Mesenteric fat pad (tissue), 1 donor: Measurements from ENCODE around the gene VOPP1. TPM values are rescaled to one million over a fixed set of nuclear protein-coding genes. Genes with fewer than 3 reads are reported as not detected.
"Not testable (repeated sequence)": the region's sequence is repeated elsewhere in the genome, so short reads cannot be mapped to it uniquely, and the experiment has no call there.

Source experiments
- DNase-seq: peaks from one replicate; pipeline ENCODE4 v3.0.0-alpha.2; 2020; ENCODE audit warnings: low spot score
- long read RNA-seq: library from polyadenylated mRNA; unstranded; transcript quantifications from one replicate; pipeline ENCODE4 v2.0.0, GENCODE V29; 2020
- total RNA-seq: library from RNA; stranded (reverse); fragmentation: NEBNext Ultra II Directional; extraction: Animal tissue kit (Norgen Biotek cat#: 25700); gene quantifications from one replicate; pipeline ENCODE4 v1.2.1, GENCODE V29; 2021
- donor health status: DM: yes; HTN: yes; CAD: no.

The VOPP1 gene, protein sequence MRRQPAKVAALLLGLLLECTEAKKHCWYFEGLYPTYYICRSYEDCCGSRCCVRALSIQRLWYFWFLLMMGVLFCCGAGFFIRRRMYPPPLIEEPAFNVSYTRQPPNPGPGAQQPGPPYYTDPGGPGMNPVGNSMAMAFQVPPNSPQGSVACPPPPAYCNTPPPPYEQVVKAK
- total RNA-seq: 69.5 TPM
- long read RNA-seq, transcript VOPP1-201 (5 exons, 2,962 nt): major isoform, 37 of 97 reads
- long read RNA-seq, partial matches to known transcripts: 9 of 97 reads
- long read RNA-seq, other reads (novel, unspliced or antisense): 51 of 97 reads

DNA sequence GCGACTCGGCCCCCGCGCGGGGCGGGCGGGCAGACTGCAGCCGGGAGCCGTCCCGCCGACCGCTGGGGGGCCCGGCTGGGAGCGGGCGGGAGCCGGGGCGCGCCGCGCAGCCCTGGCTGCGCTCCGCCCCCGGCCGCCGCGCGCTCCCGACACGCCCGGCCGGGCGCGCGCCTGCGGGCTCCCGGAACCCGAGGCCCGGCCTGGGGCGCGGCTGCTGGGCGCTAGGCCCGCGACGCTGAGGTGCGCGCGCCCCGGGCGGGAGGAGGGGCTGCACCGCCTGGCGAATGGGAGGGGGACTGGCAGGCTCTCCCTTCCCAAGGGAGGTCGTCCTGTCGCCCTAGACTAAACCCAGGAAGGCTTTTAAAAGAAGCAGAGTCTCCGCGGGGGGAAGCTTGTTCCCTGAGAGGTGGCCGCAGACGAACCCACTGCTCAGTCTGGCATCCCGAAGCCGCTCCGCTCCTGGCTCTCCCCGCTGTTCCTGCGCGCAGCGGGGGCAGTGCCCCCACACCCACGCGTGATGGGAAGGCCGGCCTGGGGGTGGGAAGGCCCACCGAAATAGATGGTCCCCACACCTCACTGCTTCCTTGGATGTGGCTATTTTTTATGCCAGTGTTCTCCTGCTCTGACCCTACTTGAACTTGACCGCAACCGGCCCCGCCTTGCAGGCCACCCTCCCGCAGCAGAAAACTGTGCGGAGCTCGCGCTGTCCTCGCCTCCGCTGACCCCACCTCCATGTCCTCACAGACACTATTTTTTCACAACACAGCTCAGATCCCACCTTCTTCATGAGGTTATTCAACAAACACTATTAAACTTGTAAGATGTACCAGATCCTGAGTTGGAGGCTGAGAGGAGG lies at the start of gene VOPP1:
TSS of gene VOPP1 (minus strand) at position 125 of the 856 bp plus-strand sequence. CDS start 178 bp downstream, outside the sequence.
- no peak for DNase-seq

DNA sequence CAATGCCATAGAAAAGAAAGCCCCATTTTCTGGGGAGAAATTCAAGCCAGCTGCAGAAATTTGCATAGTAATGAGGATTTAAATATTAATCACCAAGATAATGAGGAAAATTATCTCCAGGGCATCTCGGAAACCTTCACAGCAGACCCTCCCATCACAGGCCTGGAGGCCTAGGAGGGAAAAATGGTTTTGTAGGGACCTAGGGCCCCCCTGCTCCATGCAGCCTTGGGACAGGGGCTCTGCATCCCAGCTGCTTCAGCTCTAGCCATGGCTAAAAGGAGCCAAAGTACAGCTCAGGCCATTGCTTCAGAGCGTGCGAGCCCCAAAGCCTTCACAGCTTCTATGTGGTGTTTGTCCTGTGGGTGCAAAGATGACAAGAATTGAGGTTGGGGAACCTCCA lies 46.6 kb upstream of the VOPP1 start:
- DNase-seq: no peak

DNA sequence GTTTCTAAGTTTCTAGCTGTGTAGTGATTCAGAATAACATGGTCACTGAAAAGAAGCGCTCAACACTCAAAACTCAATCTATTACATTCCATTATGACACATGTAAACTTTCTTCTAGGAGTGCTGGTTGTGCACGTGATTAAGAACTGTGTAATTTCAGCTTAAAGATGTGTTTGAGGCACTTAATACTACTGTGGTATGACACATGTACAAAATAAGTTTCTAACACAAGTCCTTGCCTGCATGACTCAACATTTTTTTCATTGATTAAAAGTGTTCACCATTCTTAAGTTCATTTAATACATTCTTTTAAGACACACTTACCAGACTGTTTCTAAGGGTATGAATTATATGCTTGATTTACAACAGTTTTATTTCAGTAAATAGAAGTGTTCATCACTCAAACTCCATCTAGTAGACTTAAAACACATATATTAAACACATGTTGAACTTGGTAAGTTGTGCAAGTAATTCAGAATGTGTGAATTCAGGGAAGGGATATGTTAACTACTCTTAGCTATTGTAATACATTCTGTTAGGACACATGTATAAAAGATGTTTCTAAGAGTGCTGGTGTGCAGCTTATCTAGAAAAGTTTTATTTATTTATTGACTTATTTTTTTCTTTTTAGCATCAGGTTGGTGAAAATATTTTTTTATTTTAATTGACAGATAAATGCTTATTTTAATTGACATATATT lies 42.2 kb upstream of the VOPP1 start:
- not testable (repeated sequence) for DNase-seq

DNA sequence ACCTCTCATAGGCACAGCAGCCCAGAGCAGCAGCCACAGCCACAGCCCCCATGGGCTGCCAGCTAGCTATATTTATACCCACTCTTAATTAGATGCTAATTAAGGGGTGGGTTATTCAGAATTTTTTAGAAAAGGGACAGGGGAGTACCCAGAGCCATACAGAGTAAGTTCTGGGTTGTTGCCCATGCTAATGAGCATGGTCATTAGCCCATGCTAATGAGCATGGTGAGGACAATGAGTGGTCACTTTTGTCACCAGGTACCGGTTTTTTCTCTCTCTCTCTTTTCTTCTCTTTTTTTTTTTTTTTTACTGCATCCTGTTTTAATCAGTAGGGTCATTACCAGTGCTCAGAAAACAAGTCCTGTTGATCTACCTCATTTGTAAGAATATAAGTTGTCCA lies 37.4 kb upstream of the VOPP1 start:
- DNase-seq: not testable (repeated sequence)

DNA sequence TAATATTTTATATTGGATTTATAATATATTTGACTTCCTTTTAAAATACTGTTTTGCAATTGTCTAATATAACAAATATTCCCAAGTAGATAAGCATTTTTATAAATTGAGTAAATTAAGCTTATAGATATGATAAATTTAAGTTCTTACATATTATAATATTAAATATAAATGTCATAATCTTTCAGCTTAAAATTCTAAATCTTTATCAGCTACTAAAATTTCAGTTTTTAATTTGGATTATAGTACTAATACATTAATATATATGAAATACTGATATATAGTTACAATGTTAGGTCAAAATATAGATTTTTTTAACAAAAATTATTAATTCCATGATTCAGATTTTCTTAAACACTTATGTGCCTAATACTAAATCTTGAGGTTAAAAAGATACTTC lies 33.4 kb upstream of the VOPP1 start:
- not testable (repeated sequence) for DNase-seq

DNA sequence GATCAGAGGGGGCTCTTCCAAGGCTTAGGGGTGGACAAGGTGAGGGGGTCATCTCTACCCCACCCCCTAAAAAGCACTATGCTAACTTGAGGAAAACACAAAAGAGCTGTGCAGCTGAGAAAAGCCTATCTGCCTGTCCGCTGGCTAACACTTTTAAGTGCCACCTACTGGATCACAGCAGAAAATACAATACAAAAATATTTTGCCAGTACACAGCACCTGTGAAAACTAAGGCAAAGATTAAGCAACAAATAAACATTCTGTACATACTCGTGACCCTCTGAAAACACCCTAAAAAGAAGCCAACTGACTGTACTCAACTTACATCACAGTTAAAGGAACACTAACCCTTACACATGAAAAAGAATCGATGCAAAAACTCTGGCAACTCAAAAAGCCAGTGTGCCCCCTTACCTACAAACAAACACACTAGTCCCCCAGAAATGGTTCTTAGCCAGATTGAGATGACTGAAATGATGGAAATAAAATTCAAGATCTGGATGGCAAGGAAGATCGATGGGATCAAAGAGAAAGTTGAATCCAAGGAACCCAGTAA lies 25.7 kb upstream of the VOPP1 start:
- DNase-seq: not testable (repeated sequence)

DNA sequence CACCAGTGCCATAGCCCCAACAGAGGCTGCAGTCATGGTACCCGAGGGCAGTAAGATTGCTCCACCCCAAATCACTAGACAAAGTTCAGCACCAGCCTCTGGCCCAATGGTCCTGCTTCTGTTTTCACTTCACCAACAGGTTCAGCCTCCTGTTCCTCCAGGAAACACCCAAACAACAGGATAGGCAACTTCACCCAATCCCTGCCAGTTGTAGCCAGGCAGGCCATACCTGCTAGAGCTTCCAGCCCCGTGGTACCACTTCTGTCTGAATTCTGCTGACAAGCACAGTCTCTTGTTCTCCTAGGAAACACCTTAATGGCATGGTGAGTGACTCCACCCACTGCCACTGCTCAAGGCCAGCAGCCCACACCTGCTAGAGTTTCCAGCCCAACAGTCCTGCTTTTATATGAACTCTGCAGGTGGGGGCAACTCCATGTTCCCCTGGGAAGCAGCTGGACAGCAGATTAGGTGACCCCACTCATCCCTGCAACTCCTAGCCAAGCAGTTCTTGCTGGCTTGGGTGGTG lies 25.0 kb upstream of the VOPP1 start:
- not testable (repeated sequence) for DNase-seq

DNA sequence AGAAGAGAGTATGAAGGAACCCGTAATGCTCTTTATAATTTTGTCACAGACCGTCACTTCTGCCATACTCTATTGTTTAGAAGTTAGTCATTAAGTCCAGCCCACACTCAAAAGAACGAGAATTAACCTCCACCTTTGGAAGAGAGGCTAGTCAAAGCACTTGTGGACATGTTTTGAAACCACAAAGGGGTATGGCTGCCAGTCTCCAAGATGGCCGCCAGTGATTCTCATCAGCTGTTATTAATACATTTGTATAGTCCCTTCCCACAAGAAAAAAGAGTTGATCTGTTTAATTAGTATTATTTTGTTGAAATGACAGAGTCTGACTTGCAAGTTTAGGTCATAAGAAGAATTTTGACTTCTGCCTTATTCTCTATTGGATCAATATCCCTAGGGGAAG lies 23.2 kb upstream of the VOPP1 start:
- DNase-seq: no peak

DNA sequence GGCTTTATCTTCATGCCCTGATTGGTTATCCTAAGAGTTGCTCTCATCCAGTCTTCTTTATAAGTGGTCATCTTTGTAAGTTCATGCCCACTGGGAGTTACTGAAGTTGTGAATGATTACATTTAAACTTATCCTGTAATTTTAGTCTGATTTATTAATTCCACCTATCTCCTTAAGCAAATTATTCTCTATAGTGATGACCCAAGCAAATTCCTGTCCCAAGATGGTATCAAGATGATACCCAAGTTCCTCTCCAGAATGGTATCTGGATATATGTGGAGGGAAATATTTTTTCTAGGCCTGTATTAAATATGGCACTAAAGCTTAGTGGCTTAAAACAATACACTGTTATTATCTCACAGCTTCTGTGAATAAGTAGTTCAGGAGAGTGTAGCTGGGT lies 22.6 kb upstream of the VOPP1 start:
- DNase-seq: no peak

DNA sequence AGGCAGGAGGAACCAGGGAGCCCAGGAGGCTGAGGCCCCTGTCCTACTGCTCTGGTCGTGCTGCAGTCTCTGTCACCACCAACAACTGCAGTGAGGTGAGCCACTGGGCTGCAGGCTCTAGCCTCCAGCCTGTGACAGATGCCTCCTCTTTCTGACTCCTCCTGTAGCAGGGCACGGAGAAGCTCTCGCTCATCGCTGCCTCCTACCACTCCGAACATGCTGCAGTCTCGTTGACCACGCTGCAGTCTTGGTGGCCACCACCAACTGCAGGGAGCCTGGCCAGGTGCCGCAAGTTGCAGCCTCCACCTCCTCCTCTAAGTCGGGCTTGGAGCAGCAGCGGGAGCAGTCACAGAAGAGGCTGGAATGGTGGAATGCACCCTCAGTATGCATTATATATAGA lies 22.1 kb upstream of the VOPP1 start:
- DNase-seq: no peak

DNA sequence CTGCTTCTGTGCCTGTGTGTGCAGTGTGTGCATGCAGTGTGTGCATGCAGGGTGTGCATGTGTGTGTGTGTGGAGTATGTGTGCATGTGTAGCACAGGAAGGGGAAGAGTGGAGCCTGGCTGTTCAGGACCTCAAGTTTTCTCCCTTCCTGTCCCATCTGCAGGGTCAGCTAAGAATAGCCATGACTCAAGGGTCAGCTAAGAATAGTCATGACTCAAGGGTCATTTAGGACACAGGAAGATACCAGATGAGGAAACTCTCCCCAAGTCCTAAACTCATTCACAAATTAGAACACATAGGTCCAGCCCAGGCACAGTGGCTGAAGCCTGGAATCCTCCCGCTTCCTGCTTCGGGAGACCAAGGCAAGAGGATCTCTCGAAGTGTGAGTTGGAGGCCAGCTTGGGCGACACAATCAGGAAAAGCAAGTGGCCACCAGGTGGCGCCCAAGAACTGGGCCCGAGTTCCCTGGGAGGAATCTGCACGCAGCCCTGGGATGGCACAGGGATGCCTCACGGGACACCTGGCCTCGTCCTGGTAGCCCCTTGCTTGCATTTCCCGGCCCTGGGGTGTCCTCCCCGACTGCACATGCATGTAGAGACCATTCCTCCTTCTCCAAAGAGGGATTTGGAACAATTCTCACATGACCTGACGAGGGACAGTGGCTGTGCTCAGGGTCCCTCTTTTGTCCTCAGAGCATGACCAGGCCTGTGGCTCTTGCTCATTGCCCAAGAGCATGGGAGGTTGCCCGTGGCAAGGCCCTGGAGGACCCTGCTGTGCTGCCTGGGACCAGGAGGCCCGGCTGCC lies 21.4 kb upstream of the VOPP1 start:
- no peak for DNase-seq

DNA sequence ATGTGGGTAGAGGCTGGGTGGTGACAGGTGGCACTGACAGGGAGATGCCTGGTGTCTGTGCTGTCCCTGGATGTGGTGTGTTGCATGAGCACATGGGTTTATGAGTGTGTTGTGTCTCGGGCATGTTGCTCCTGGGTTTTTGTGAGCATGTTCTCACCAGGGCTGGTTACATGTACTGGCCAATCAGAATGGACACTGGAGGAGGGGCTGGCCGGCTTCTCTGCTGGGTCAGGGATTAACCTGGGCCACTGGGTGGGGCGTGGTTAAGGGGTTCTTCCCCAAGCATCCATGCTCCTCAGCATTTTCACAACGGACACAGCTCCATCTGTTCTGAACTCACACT lies 20.8 kb upstream of the VOPP1 start:
- DNase-seq: no peak

DNA sequence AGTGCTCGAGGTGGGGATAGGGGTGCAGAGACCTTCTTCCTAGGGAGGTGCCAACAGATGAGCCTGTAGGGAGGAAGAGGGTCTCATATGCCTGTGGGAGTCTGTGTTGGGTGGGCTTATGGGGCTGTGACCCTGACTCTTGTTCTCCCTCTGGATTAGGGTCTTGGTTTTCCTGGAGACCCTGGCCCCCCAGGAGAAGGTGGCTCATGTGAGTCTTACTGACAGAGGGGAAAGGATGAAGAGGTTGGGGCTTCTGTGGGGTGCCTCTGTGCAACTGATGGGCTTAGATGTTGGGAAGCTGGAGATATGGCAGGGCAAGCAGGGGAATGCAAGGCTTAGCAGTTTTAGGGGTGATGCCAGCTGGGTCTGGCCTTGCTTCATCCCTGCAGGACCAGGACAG lies 20.2 kb upstream of the VOPP1 start:
- no peak for DNase-seq

DNA sequence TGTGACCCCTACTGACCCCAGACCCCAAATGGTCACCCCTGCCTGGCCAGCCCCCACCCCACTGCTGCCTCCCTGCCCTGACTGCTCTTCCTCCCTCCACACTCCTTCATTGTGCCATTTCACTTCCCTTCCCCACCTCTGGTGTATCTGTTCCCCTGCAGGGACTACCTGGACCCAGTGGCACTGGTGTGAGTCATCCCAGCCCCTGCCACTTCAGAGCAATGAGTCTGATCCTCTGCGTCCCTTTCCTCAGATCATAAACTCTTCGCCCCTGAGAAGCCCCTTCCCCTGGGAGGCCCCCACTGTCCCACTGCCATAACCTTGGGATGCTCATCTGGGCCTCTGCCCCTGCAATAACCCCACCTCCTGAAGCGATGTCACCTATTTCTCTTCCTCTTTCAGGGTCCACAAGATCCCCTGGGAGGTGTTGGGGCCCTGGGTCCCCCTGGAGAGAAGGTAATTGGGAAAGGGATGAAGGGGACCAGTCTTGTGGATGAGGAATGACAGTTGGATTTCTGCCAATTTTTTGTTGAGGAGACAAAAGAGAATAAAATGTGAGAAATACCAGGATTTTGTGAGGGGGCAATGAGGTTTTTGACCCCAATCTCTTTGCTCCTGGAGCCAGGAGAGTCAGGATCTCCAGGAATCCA lies 19.1 kb upstream of the VOPP1 start:
- DNase-seq: no peak

DNA sequence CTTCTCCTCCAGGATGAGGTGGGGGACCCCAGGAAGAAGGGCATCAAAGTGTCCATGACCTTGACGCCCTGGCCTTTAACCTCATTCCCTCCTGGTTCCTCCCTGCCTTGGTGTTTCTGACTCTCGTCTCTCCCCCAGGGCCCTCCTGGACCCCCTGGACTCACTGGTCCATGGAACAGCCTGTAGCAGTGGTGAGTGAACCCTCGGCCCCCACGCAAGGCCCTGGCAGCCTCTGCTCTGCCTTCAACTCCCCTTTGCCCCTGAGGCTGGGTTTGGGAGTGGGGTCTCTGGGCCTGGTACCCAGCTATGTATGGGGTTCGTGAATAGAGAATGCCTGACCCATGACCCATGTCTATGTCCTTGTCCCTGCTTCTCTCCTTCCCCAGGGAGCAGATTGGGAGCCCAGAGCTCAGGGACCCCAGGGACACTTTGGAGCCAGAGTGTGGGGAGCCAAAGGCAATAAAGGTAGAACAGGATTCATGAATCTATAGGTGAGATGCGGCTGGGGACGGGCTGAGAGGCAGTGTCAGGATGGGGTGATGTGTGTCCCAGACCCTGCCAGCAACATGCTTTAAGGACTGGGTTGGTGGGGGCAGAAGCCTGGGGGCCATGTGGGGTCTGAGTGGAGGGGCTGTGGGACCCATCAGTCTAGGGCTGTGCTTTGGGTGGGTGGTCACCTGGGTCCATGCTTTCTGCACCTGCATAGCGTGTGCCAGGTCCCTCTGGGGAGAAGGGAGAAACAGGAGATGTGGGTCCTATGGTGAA lies 18.4 kb upstream of the VOPP1 start:
- no peak for DNase-seq

DNA sequence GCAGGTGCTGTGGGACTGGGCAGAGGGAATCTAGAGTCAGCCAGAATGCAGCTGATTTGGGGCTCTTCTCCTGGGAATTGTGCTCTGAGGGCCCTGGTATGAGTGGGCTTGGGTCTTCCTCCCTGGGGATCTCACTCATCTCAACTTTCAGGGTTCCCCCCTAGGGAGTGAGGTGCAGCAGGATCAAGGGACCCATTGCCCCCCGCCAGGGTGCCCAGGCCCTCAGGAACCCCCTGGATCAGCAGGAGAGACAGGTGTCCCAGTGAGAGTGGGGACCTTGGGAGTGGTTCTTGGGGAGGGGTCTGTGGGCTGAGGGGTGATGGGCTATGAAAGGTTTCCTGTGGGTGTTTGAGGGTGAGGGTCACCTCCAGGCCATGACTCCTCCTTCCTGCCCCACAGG lies 17.6 kb upstream of the VOPP1 start:
- DNase-seq: no peak

DNA sequence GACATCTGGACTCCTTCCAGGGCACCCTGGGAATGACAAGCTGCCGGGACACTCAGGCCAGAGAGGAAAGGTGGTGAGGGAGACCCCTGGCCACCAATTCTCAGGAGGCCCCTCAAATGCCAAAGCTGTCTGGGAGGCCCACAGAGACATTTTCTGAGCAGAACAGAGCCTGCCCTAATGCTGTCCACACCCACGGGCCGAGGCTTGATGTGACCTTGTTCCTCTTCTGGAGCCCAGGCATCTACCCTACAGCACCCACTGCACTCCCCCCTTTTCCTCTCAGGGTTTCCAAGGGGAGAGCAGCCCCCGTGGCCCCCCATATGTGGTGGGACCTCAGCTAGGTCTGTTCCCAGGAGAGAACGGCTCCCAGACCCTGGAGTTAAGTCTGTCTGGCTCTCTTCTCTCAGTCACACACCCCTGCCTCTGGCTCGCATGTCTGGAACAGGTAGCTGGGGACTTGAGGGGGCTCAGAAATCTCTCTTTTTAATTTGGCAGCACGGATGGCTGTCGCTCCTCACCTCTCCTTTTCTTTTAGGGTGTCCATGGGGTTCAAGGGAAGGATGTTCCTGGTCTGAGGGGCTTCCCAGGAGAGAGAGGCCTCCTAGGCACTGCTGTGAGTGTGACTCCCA lies 16.8 kb upstream of the VOPP1 start:
- DNase-seq: no peak

DNA sequence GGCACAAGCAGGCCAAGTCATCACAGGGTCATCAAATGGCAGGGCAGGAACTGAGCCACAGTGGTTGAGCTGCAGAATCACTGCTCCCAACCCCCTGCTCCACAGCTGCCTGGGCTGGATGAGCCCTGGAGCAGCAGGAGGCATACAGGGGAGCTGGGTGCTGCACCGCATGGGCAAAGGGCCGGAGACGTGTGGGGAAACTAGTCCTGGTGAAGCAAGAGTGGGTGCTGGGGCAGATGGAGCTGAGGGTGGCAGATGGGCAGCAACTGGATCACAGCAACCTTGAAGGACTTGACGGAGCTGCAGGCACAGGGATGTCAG lies 16.0 kb upstream of the VOPP1 start:
- DNase-seq: no peak
